K562 (cell line): ENCODE data around the gene FBRS. TPM values are rescaled to one million over a fixed set of nuclear protein-coding genes. Genes with fewer than 3 reads are reported as not detected.

Experiments
- ATAC-seq: fragments of 200-7000 bp; cut with Tn5 transposase; 3 replicates; pipeline ENCODE4 v1.9.1; 2020; ENCODE audit warnings: moderate library complexity
- BruUV-seq: library from RNA; stranded (reverse); fragments of 400-500 nt; replicated peaks from 2 replicates; lab custom pipeline; 2021; lab: Mats Ljungman, UMichigan
- CTCF ChIA-PET: fragments of 300-600 bp; formaldehyde crosslinking; extraction: SDS; loops from one replicate; lab custom pipeline; 2021; ENCODE audit warnings: low intra/inter-chr PET ratio; lab: Yijun Ruan, JAX
- POLR2A ChIA-PET: fragments of 300-600, 350-650 bp; sonication (Branson Sonifier 250); formaldehyde crosslinking; extraction: SDS; loops from one replicate; lab custom pipeline; 2021; ENCODE audit warnings: antibody characterized with exemption, inconsistent platforms; lab: Yijun Ruan, JAX
- DNase-seq, 4 experiments: peaks; one replicate each; pipeline versions ENCODE4 v3.0.0 to v3.0.0-alpha.2; 2011 to 2018; ENCODE audit warnings: low spot score in 3 of 4, mixed read lengths in 3 of 4; ENCODE audit errors: extremely low read depth in 1 of 4
- FAIRE-seq: peaks from 2 replicates; lab custom pipeline; 2011; peaks lifted over from hg19 to GRCh38; lab: Jason Lieb, UNC
- H2AFZ ChIP-seq: 2 replicates; pipeline ENCODE4 v1.6.0; 2011; ENCODE audit warnings: low read depth, low read length, control low read depth, inconsistent platforms
- H3K27ac ChIP-seq: fragments of 200-600 bp; 3 replicates; pipeline ENCODE4 v1.8.0; 2011; ENCODE audit warnings: low read depth, mild to moderate bottlenecking, control low read depth, inconsistent platforms, low read length, moderate library complexity, mixed read lengths; ENCODE audit errors: extremely low read depth
- H3K27me3 ChIP-seq, 2 experiments: fragments of 300-600 bp in 1 of 2; 2 replicates in 1 of 2; 3 replicates in 1 of 2; pipeline versions ENCODE4 v1.6.0 to v1.8.0; 2011; ENCODE audit warnings: inconsistent platforms in 2 of 2, low read length in 2 of 2, mild to moderate bottlenecking in 1 of 2, mixed read lengths in 1 of 2, moderate library complexity in 1 of 2; ENCODE audit not compliant: control insufficient read depth in 2 of 2, insufficient read depth in 2 of 2
- H3K36me3 ChIP-seq: fragments of 300-600 bp; 3 replicates; pipeline ENCODE4 v1.8.0; 2011; ENCODE audit warnings: mild to moderate bottlenecking, low read length, inconsistent platforms; ENCODE audit not compliant: control insufficient read depth, insufficient read depth
- H3K4me1 ChIP-seq, 2 experiments: fragments of 200-600 bp in 1 of 2; replicated peaks in 1 of 2; 2 replicates in 1 of 2; 3 replicates in 1 of 2; pipeline versions ENCODE4 v1.5.1 to v1.8.0; 2011; ENCODE audit warnings: inconsistent platforms in 2 of 2, low read length in 2 of 2, mild to moderate bottlenecking in 1 of 2, mixed read lengths in 1 of 2, moderate library complexity in 1 of 2; ENCODE audit not compliant: control insufficient read depth in 2 of 2, insufficient read depth in 2 of 2
- H3K4me2 ChIP-seq: 2 replicates; pipeline ENCODE4 v1.6.1; 2011; ENCODE audit warnings: low read length, control low read depth, inconsistent platforms, mixed read lengths; ENCODE audit not compliant: insufficient read depth
- H3K4me3 ChIP-seq: fragments of 200-600 bp; sonication (generic), shearing (Covaris generic); 2 replicates; pipeline ENCODE4 v1.5.1; 2016; ENCODE audit warnings: control low read depth, inconsistent platforms
- H3K79me2 ChIP-seq: fragments of 200-600 bp; 3 replicates; pipeline ENCODE4 v1.8.0; 2011; ENCODE audit warnings: low read length, inconsistent platforms; ENCODE audit not compliant: control insufficient read depth, insufficient read depth
- H3K9ac ChIP-seq, 2 experiments: 2 replicates each; pipeline versions ENCODE4 v1.6.0 to v1.6.1; 2011; ENCODE audit warnings: low read depth in 2 of 2, low read length in 2 of 2, control low read depth in 1 of 2, inconsistent platforms in 1 of 2, mild to moderate bottlenecking in 1 of 2, mixed read lengths in 1 of 2; ENCODE audit not compliant: insufficient read depth in 1 of 2
- H3K9me1 ChIP-seq: one replicate; pipeline ENCODE4 v1.6.0; 2011; ENCODE audit warnings: inconsistent platforms, mild to moderate bottlenecking, low read length, moderate library complexity; ENCODE audit not compliant: control insufficient read depth, insufficient read depth
- H3K9me3 ChIP-seq: replicated peaks from 2 replicates; pipeline ENCODE4 v1.5.1; 2011; ENCODE audit warnings: low read depth, low read length, inconsistent platforms; ENCODE audit not compliant: control insufficient read depth, insufficient read depth
- H4K20me1 ChIP-seq: replicated peaks from 2 replicates; pipeline ENCODE4 v1.6.1; 2011; ENCODE audit warnings: low read length, inconsistent platforms, mixed read lengths; ENCODE audit not compliant: control insufficient read depth, insufficient read depth
- ARID1B ChIP-seq: fragments of 450-650 bp; IDR thresholded peaks from 2 replicates; pipeline ENCODE4 v1.6.1; 2016; ENCODE audit warnings: antibody characterized with exemption, mild to moderate bottlenecking, inconsistent platforms
- FOS ChIP-seq: IDR thresholded peaks from 3 replicates; pipeline ENCODE4 v1.6.1; 2011; ENCODE audit not compliant: insufficient read length; ENCODE audit errors: extremely low read depth
- KLF10 ChIP-seq: fragments of 250-450 bp; sonication (Bioruptor Pico); IDR thresholded peaks from 2 replicates; pipeline ENCODE4 v1.6.1; 2021; ENCODE audit warnings: matching md5 sums
- MEIS2 ChIP-seq: fragments of 450-650 bp; IDR thresholded peaks from 2 replicates; pipeline ENCODE4 v1.6.1; 2014; ENCODE audit warnings: mild to moderate bottlenecking; ENCODE audit not compliant: partially characterized antibody
- SRSF3 ChIP-seq: fragments of 200-400 bp; formaldehyde crosslinking; IDR thresholded peaks from 2 replicates; pipeline ENCODE4 v1.6.1; 2016; ENCODE audit warnings: mild to moderate bottlenecking, low read length, moderate library complexity; ENCODE audit not compliant: insufficient read depth
- ZNF197 ChIP-seq: fragments of 200-800 bp; sonication (Bioruptor generic); IDR thresholded peaks from 2 replicates; pipeline ENCODE4 v1.6.1; 2016; ENCODE audit warnings: low read depth, missing genetic modification characterization, missing compliant biosample characterization
- ZNF239 ChIP-seq: fragments of 250-450 bp; sonication (Bioruptor Pico); IDR thresholded peaks from 2 replicates; pipeline ENCODE4 v1.4.0; 2020; ENCODE audit warnings: mild to moderate bottlenecking
- ZNF766 ChIP-seq: fragments of 200-800 bp; sonication (Bioruptor generic); conservative IDR thresholded peaks from 2 replicates; pipeline ENCODE4 v1.6.1; 2016; ENCODE audit warnings: missing genetic modification characterization, missing compliant biosample characterization
- ZNF778 ChIP-seq: fragments of 450-650 bp; formaldehyde crosslinking; IDR thresholded peaks from 2 replicates; pipeline ENCODE4 v1.4.0; 2020; ENCODE audit warnings: mild to moderate bottlenecking, moderate library complexity
- WGBS: fragments of 100-300 bp; shearing (Covaris generic); methylation state at CpG from one replicate; pipeline ENCODE4 v1.1.6; 2016; ENCODE audit warnings: low coverage, mixed read lengths; ENCODE audit not compliant: insufficient coverage; ENCODE audit errors: missing lambda C conversion rate; 5-methylcytosine and 5-hydroxymethylcytosine counted together
- in situ Hi-C: fragments of 300-500 bp; cut with MboI; formaldehyde crosslinking; loops from 4 replicates; pipeline ENCODE4 v1.15.0; 2018; ENCODE audit warnings: inconsistent platforms, mixed read lengths
- intact Hi-C: fragments of 100-400 bp; cut with micrococcal nuclease; formaldehyde crosslinking; loops from 2 replicates; pipeline ENCODE4 v1.14.2; 2022
- polyA plus RNA-seq, 8 experiments: library from polyadenylated mRNA; depleted of rRNA in 4 of 8; stranded (reverse) in 5 of 8; unstranded in 3 of 8; fragments of >200 nt; fragmentation: Nextera tagmentation in 2 of 8; fragmentation: Illumina TruSeq in 1 of 8; extraction: Ambion mirVana in 2 of 8; extraction: Trizol in 1 of 8; gene quantifications; 2 replicates each; pipeline versions ENCODE4 v1.2.1 to v1.2.3, GENCODE V29; 2011 to 2014; ENCODE audit warnings: inconsistent platforms in 1 of 8, missing spikeins in 1 of 8
- total RNA-seq, 7 experiments: library from RNA; depleted of rRNA in 6 of 7; stranded (reverse); fragments of >200 nt in 6 of 7; fragmentation: Illumina TruSeq in 2 of 7; extraction: Trizol in 2 of 7; gene quantifications; 2 replicates each; pipeline versions ENCODE4 v1.2.1 to v1.2.3, GENCODE V29; 2011 to 2021; ENCODE audit warnings: low replicate concordance in 1 of 7
- TF ChIP-seq, protein P1 (sequence below): fragments of 250-450 bp; sonication (Bioruptor Pico); IDR thresholded peaks from 2 replicates; pipeline ENCODE4 v1.8.0; 2022; ENCODE audit warnings: moderate library complexity, mild to moderate bottlenecking, inconsistent platforms
- TF ChIP-seq, protein P2 (sequence below): sonication (generic); formaldehyde crosslinking; IDR thresholded peaks from 2 replicates; pipeline ENCODE4 v1.8.0; 2023; ENCODE audit warnings: mild to moderate bottlenecking, missing genetic modification reagents
- TF ChIP-seq, protein P3 (sequence below): fragments of 250-450 bp; sonication (Bioruptor Pico); IDR thresholded peaks from 2 replicates; pipeline ENCODE4 v1.4.0; 2020; ENCODE audit warnings: mild to moderate bottlenecking, moderate library complexity
- TF ChIP-seq, protein P4 (sequence below): fragments of 250-450 bp; sonication (Bioruptor Pico); IDR thresholded peaks from 2 replicates; pipeline ENCODE4 v1.8.0; 2021; ENCODE audit warnings: mild to moderate bottlenecking, moderate library complexity

Gene FBRS
- total and polyA plus RNA-seq, 9 of the 15 experiments (the other 6 are each of a cell fraction or from before 2014, with no cell fraction given) = 0.32 to 59.5 (median 13.1) TPM

DNA sequence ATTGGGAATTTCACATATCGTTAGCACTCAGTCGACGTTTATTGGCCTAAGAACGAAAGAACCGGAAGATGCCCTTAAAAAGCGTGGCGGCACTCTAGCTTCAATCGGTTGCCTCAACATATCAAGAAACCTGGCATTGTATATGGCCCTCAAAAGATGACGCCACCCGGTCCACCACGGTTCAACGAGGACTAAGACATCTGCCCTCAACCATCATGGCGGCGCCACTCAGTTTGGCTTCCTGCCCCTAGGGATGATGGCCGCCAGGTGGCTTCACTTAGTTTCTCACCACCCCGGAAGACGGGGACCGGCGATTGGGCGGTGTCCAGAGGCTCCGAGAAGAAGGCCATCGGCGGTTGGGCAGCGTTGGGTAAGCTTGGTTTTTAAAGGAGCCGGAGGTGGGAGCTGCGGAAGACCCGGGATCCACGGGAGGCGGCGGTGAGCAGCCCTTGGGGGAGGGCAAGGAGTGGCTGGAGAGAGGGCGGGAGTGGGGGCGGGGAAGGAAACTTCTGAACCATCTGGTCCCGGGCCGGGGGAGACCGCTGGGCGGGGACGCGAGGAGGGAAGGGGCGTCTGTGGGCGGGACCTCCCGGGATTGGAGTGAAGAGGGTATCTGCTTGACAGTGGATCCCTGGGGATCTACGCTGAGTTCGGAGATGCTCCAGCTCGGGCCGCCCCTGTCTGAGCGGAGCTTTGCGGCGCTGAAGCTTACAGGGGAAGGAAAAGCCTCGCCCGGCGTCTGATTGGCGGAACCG lies 7.7 kb upstream of the FBRS start, which contains the start of gene PRR14:
PRR14 (plus strand) TSS at position 592 of the 755 bp plus-strand sequence. CDS start 686 bp downstream, outside the sequence.
- DNase-seq = peak; percentile 93 to 100 (median 97)
- H3K4me3 ChIP-seq = peak within 1 kb of the TSS; percentile 98
- H3K9ac ChIP-seq = peak within 1 kb of the TSS; percentile 98 to 100
- H3K9me3 ChIP-seq = no peaks in the 10 kb centered on the region; the same call in 1 of the 2 replicates
- CTCF ChIA-PET = no interaction called here
- peak within 1 kb of the TSS; percentile 99 for H2AFZ ChIP-seq
- H3K9me1 ChIP-seq = no peaks in the 10 kb centered on the region
- ATAC-seq = peak; percentile 94
- H3K27me3 ChIP-seq = no peaks in the 10 kb centered on the region
- H3K4me1 ChIP-seq = peaks cover 12 to 39% of the 10 kb centered on the region in 2 experiments; a peak in 4 of 5 replicates
- no peaks in the 10 kb centered on the region for H4K20me1 ChIP-seq
- H3K27ac ChIP-seq = peak within 1 kb of the TSS; percentile 98
- in situ Hi-C loops (no loop called here), intact Hi-C loops (loop anchor here (10.0 kb wide), 3 partner anchors 164 to 586 kb away; partner anchors contain the start of genes ALDOA, TBX6 and YPEL3)
- peak within 1 kb of the TSS; percentile 94 for H3K4me2 ChIP-seq
- H3K36me3 ChIP-seq = peaks cover 32% of the 10 kb centered on the region
- WGBS = 9% methylated on average over 40 of the region's 53 CpGs
- H3K79me2 ChIP-seq = peaks cover 18% of the 10 kb centered on the region
- no TSS peak for BruUV-seq
- POLR2A ChIA-PET = interaction anchor here (0.6 to 3.2 kb wide), 15 partner anchors 8 to 285 kb away, joined by 3 to 10 read pairs (median 3); partner anchors contain the start of genes DCTPP1, FBRS, TBC1D10B and ZNF688
- peak; percentile 98 for FAIRE-seq
- TF ChIP-seq MEIS2 (peak; percentile 39), FOS (peak; percentile 97), ARID1B (no peak), KLF10 (CRISPR knock-in tag) (no peak), ZNF766 (CRISPR knock-in tag) (peak; percentile 95), ZNF778 (no peak), ZNF239 (CRISPR knock-in tag) (0 out of 2 replicates have a peak, but pooled peaks have one; percentile 12), ZNF197 (CRISPR knock-in tag) (peak; percentile 93), SRSF3 (no peak)
- TF ChIP-seq, protein P1, sequence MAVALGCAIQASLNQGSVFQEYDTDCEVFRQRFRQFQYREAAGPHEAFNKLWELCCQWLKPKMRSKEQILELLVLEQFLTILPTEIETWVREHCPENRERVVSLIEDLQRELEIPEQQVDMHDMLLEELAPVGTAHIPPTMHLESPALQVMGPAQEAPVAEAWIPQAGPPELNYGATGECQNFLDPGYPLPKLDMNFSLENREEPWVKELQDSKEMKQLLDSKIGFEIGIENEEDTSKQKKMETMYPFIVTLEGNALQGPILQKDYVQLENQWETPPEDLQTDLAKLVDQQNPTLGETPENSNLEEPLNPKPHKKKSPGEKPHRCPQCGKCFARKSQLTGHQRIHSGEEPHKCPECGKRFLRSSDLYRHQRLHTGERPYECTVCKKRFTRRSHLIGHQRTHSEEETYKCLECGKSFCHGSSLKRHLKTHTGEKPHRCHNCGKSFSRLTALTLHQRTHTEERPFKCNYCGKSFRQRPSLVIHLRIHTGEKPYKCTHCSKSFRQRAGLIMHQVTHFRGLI (CRISPR knock-in tag) = no peak; the same call in 1 of the 2 replicates
- TF ChIP-seq, protein P2, sequence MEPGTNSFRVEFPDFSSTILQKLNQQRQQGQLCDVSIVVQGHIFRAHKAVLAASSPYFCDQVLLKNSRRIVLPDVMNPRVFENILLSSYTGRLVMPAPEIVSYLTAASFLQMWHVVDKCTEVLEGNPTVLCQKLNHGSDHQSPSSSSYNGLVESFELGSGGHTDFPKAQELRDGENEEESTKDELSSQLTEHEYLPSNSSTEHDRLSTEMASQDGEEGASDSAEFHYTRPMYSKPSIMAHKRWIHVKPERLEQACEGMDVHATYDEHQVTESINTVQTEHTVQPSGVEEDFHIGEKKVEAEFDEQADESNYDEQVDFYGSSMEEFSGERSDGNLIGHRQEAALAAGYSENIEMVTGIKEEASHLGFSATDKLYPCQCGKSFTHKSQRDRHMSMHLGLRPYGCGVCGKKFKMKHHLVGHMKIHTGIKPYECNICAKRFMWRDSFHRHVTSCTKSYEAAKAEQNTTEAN = 0 out of 2 replicates have a peak, but pooled peaks have one; percentile 17
- TF ChIP-seq, protein P3, sequence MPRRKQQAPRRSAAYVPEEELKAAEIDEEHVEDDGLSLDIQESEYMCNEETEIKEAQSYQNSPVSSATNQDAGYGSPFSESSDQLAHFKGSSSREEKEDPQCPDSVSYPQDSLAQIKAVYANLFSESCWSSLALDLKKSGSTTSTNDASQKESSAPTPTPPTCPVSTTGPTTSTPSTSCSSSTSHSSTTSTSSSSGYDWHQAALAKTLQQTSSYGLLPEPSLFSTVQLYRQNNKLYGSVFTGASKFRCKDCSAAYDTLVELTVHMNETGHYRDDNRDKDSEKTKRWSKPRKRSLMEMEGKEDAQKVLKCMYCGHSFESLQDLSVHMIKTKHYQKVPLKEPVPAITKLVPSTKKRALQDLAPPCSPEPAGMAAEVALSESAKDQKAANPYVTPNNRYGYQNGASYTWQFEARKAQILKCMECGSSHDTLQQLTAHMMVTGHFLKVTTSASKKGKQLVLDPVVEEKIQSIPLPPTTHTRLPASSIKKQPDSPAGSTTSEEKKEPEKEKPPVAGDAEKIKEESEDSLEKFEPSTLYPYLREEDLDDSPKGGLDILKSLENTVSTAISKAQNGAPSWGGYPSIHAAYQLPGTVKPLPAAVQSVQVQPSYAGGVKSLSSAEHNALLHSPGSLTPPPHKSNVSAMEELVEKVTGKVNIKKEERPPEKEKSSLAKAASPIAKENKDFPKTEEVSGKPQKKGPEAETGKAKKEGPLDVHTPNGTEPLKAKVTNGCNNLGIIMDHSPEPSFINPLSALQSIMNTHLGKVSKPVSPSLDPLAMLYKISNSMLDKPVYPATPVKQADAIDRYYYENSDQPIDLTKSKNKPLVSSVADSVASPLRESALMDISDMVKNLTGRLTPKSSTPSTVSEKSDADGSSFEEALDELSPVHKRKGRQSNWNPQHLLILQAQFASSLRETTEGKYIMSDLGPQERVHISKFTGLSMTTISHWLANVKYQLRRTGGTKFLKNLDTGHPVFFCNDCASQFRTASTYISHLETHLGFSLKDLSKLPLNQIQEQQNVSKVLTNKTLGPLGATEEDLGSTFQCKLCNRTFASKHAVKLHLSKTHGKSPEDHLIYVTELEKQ = no peak
- TF ChIP-seq, protein P4, sequence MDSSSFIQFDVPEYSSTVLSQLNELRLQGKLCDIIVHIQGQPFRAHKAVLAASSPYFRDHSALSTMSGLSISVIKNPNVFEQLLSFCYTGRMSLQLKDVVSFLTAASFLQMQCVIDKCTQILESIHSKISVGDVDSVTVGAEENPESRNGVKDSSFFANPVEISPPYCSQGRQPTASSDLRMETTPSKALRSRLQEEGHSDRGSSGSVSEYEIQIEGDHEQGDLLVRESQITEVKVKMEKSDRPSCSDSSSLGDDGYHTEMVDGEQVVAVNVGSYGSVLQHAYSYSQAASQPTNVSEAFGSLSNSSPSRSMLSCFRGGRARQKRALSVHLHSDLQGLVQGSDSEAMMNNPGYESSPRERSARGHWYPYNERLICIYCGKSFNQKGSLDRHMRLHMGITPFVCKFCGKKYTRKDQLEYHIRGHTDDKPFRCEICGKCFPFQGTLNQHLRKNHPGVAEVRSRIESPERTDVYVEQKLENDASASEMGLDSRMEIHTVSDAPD (CRISPR knock-in tag) = no peak
